Renal pelvis (tissue), 4 donors: Measurements from ENCODE around the gene IL22RA1. TPM values are rescaled to one million over a fixed set of nuclear protein-coding genes. Genes with fewer than 3 reads are reported as not detected.
A peak's percentile ranks its signal among the peaks of the same experiment; 100 is the strongest.

Experiments
- DNase-seq: peaks from one replicate; pipeline ENCODE4 v3.0.0-alpha.2; 2013
- polyA plus RNA-seq, 3 donors: library from polyadenylated mRNA; unstranded; fragments of 120-200 nt; gene quantifications; one replicate each; pipeline ENCODE4 v1.2.1, GENCODE V29; 2013; ENCODE audit not compliant: insufficient read length in 3 of 3

IL22RA1 gene
- polyA plus RNA-seq, 3 donors, result 4.6 to 5.4 (median 4.7) TPM

GRCh38 chr1:24117722-24118409 is 25.1 kb downstream of the IL22RA1 start:
- DNase-seq, result no peak

- DNase-seq, result no peak
Observed at GRCh38 chr1:24117132-24117531, 25.8 kb downstream of the IL22RA1 start.

- no peak for DNase-seq
Observed at GRCh38 chr1:24114753-24115152, 28.2 kb downstream of the IL22RA1 start.

- DNase-seq, result no peak
Observed at GRCh38 chr1:24113641-24114033, 29.3 kb downstream of the IL22RA1 start.

- DNase-seq, result peak; percentile 65
Observed at GRCh38 chr1:24111996-24112779, 30.8 kb downstream of the IL22RA1 start, which contains the start of gene MYOM3. TSS of gene MYOM3 (minus strand) at chr1:24112135. CDS start at chr1:24108636, 3,499 bp downstream.

- no peak for DNase-seq
Observed at GRCh38 chr1:24111262-24111995, 31.5 kb downstream of the IL22RA1 start.

- no peak for DNase-seq
Observed at GRCh38 chr1:24110642-24111261, 32.2 kb downstream of the IL22RA1 start.

- no peak for DNase-seq
Observed at GRCh38 chr1:24109686-24110475, 33.1 kb downstream of the IL22RA1 start.

- no peak for DNase-seq
Observed at GRCh38 chr1:24109166-24109483, 33.8 kb downstream of the IL22RA1 start.

GRCh38 chr1:24108334-24109165 is 34.4 kb downstream of the IL22RA1 start:
- no peak for DNase-seq

GRCh38 chr1:24107462-24108138 is 35.3 kb downstream of the IL22RA1 start:
- DNase-seq, result no peak

- DNase-seq, result no peak
Observed at GRCh38 chr1:24105368-24106160, 37.4 kb downstream of the IL22RA1 start.

- DNase-seq, result no peak
Observed at GRCh38 chr1:24104854-24105253, 38.1 kb downstream of the IL22RA1 start.

GRCh38 chr1:24103879-24104278 is 39.1 kb downstream of the IL22RA1 start:
- DNase-seq, result no peak

GRCh38 chr1:24103408-24103807 is 39.5 kb downstream of the IL22RA1 start:
- no peak for DNase-seq

- no peak for DNase-seq
Observed at GRCh38 chr1:24102961-24103360, 40.0 kb downstream of the IL22RA1 start.

GRCh38 chr1:24101796-24102586 is 40.9 kb downstream of the IL22RA1 start:
- DNase-seq, result no peak
